ENCODE data around the gene PARK7. TPM values are rescaled to one million over a fixed set of nuclear protein-coding genes. Genes with fewer than 3 reads are reported as not detected.

The PARK7 gene
- total RNA-seq, 1 experiment from 2014 or later, result 352 TPM

GRCh38 chr1:8010080-8010664, 48.7 kb downstream of the PARK7 start:
- POLR2A ChIA-PET (ENCODE audit: low non-redundant PET), result no interaction called here
- TF ChIP-seq EZH2 (IDR thresholded peaks at IDR 0.05; ENCODE audit: borderline replicate concordance, low read depth, low read length, poor library complexity, severe bottlenecking) (no peak), CTCF (conservative IDR thresholded peaks at IDR 0.05; ENCODE audit: low read depth, low read length) (no peak)
- no peak overlapping the region for H3K4me3 ChIP-seq (ENCODE audit: low read depth, low read length, poor library complexity, severe bottlenecking)
- no TSS peak for BruUV-seq (replicated peaks)
- H3K9me3 ChIP-seq (ENCODE audit: low read depth, low read length, poor library complexity, severe bottlenecking), result no peaks in the 10 kb centered on the region
- DNase-seq (ENCODE audit: low spot score), result no peak
- CTCF ChIA-PET, result no interaction called here
- H3K27ac ChIP-seq (ENCODE audit: low read depth, low read length, poor library complexity, severe bottlenecking), result no peak overlapping the region
- peaks cover 39% of the 10 kb centered on the region for H3K36me3 ChIP-seq (ENCODE audit: insufficient read depth, low read length, poor library complexity, severe bottlenecking)
- no peaks in the 10 kb centered on the region for H3K27me3 ChIP-seq (replicated peaks; ENCODE audit: insufficient read depth, low read depth, low read length, poor library complexity)
- intact Hi-C loops (cut with micrococcal nuclease; ENCODE audit: unreplicated experiment), result loop anchor here (10.0 kb wide), 1 partner anchor 335 kb away; no protein-coding TSS in a partner anchor
- H3K4me1 ChIP-seq (ENCODE audit: insufficient read depth, low read length, poor library complexity, severe bottlenecking), result peaks cover 18% of the 10 kb centered on the region

- Histone ChIP-seq H3K9me3 (ENCODE audit: low read depth, low read length, poor library complexity, severe bottlenecking) (no peaks in the 10 kb centered on the region), H3K4me1 (ENCODE audit: insufficient read depth, low read length, poor library complexity, severe bottlenecking) (peaks cover 21% of the 10 kb centered on the region), H3K36me3 (ENCODE audit: insufficient read depth, low read length, poor library complexity, severe bottlenecking) (peaks cover 39% of the 10 kb centered on the region), H3K27me3 (replicated peaks; ENCODE audit: insufficient read depth, low read depth, low read length, poor library complexity) (no peaks in the 10 kb centered on the region), H3K4me3 (ENCODE audit: low read depth, low read length, poor library complexity, severe bottlenecking) (no peak overlapping the region), H3K27ac (ENCODE audit: low read depth, low read length, poor library complexity, severe bottlenecking) (no peak overlapping the region)
- POLR2A ChIA-PET (ENCODE audit: low non-redundant PET), result interaction anchor here (0.6 kb wide), 1 partner anchor 9 kb away, joined by 5 read pairs; no protein-coding TSS in a partner anchor
- CTCF ChIA-PET, result no interaction called here
- intact Hi-C loops (cut with micrococcal nuclease; ENCODE audit: unreplicated experiment), result loop anchor here (10.0 kb wide), 1 partner anchor 334 kb away; no protein-coding TSS in a partner anchor
- no TSS peak for BruUV-seq (replicated peaks)
- no peak for DNase-seq (ENCODE audit: low spot score)
- TF ChIP-seq CTCF (conservative IDR thresholded peaks at IDR 0.05; ENCODE audit: low read depth, low read length) (no peak), EZH2 (IDR thresholded peaks at IDR 0.05; ENCODE audit: borderline replicate concordance, low read depth, low read length, poor library complexity, severe bottlenecking) (no peak)
Measured at GRCh38 chr1:8011016-8011415, 49.5 kb downstream of the PARK7 start.

GRCh38 chr1:8011923-8012858, 50.7 kb downstream of the PARK7 start:
- BruUV-seq (replicated peaks), result TSS peak; percentile 13
- Histone ChIP-seq H3K4me1 (ENCODE audit: insufficient read depth, low read length, poor library complexity, severe bottlenecking) (peaks cover 26% of the 10 kb centered on the region), H3K9me3 (ENCODE audit: low read depth, low read length, poor library complexity, severe bottlenecking) (no peaks in the 10 kb centered on the region), H3K36me3 (ENCODE audit: insufficient read depth, low read length, poor library complexity, severe bottlenecking) (peaks cover 39% of the 10 kb centered on the region), H3K4me3 (ENCODE audit: low read depth, low read length, poor library complexity, severe bottlenecking) (no peak overlapping the region), H3K27ac (ENCODE audit: low read depth, low read length, poor library complexity, severe bottlenecking) (no peak overlapping the region), H3K27me3 (replicated peaks; ENCODE audit: insufficient read depth, low read depth, low read length, poor library complexity) (no peaks in the 10 kb centered on the region)
- CTCF ChIA-PET, result interaction anchor here (0.5 kb wide), 1 partner anchor 685 kb away, joined by 3 read pairs; no protein-coding TSS in a partner anchor
- intact Hi-C loops (cut with micrococcal nuclease; ENCODE audit: unreplicated experiment), result loop anchor here (10.0 kb wide), 1 partner anchor 333 kb away; no protein-coding TSS in a partner anchor
- DNase-seq (ENCODE audit: low spot score), result no peak
- TF ChIP-seq EZH2 (IDR thresholded peaks at IDR 0.05; ENCODE audit: borderline replicate concordance, low read depth, low read length, poor library complexity, severe bottlenecking) (no peak), CTCF (conservative IDR thresholded peaks at IDR 0.05; ENCODE audit: low read depth, low read length) (no peak)
- POLR2A ChIA-PET (ENCODE audit: low non-redundant PET), result no interaction called here
